Erythroblast (primary cell): ENCODE results near the gene MUC5B.

Source experiments
- GATA1 ChIP-seq: IDR thresholded peaks from 2 replicates; pipeline ENCODE4 v1.6.1; 2011; ENCODE audit warnings: low read depth, mild to moderate bottlenecking, control low read depth, low read length, moderate library complexity
- POLR2A ChIP-seq: IDR thresholded peaks from 2 replicates; pipeline ENCODE4 v1.6.1; 2011; ENCODE audit warnings: mild to moderate bottlenecking, low read length

DNA sequence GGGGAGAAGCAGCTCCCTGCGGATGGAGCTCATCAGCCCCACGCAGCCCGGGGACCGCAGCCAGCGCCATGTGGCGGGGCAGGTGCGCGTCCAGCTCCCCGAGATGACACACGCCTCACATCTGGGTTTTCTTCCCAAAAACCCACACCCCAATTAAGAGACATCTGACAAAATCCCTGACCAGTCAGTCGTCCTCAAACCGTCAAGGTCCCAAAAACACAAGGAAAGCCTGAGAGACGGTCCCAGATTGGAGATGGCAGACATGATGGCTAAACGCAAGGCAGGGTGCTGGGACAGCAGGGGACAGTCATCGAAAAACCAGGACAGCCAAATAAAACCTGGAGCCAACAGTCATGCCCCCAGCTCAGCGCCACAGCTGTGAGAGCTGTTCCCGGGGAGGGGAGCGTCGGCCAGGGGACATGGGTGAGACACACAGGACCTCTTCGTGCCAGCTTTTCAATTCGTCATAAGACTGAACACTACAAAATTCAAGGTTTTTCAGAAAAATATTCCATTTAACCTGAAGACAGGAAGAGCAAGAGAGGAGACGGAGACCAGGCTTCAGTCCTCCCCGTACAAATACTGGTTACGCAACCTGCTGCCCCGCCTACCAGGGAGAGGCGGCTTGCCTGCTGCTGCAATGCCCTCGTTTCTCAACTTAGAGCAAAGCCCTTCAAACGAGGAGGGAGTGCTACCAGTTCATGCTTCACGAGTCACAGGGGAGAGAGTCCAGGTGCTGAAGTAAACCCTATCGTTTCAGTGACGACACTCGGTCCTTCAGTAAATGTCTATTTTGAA, 76.0 kb downstream of the MUC5B start:
- TF ChIP-seq POLR2A (no peak), GATA1 (no peak)
